HG03565 (cell line): ENCODE results near the gene MYLK4.

Experiments used
- ATAC-seq: cut with Tn5 transposase; IDR thresholded peaks from one replicate; pipeline ENCODE4 v1.9.1; 2021; ENCODE audit warnings: mild to moderate bottlenecking, moderate library complexity; ENCODE audit not compliant: unreplicated experiment

Gene MYLK4

GRCh38 chr6:2756687-2757224 is 6.0 kb upstream of the MYLK4 start:
- ATAC-seq, result no peak

GRCh38 chr6:2756241-2756640 is 5.5 kb upstream of the MYLK4 start:
- ATAC-seq, result no peak

GRCh38 chr6:2755456-2755855 is 4.7 kb upstream of the MYLK4 start:
- ATAC-seq, result no peak

GRCh38 chr6:2754911-2755310 is 4.2 kb upstream of the MYLK4 start:
- ATAC-seq, result no peak

GRCh38 chr6:2754393-2754792 is 3.7 kb upstream of the MYLK4 start:
- no peak for ATAC-seq

- ATAC-seq, result no peak
Observed at GRCh38 chr6:2753743-2754142, 3.0 kb upstream of the MYLK4 start.

GRCh38 chr6:2753110-2753489 is 2.4 kb upstream of the MYLK4 start:
- no peak for ATAC-seq

- ATAC-seq, result no peak
Observed at GRCh38 chr6:2752477-2753109, 1.9 kb upstream of the MYLK4 start.

GRCh38 chr6:2751871-2752270 is 1.1 kb upstream of the MYLK4 start:
- no peak for ATAC-seq

GRCh38 chr6:2749969-2750600 is 637 bp downstream of the MYLK4 start:
- ATAC-seq, result no peak

GRCh38 chr6:2748183-2748582 is 2.5 kb downstream of the MYLK4 start:
- ATAC-seq, result no peak

GRCh38 chr6:2746557-2747061 is 4.1 kb downstream of the MYLK4 start:
- no peak for ATAC-seq

GRCh38 chr6:2745246-2745645 is 5.5 kb downstream of the MYLK4 start:
- no peak for ATAC-seq

- no peak for ATAC-seq
Observed at GRCh38 chr6:2744778-2745177, 5.9 kb downstream of the MYLK4 start.

GRCh38 chr6:2744209-2744771 is 6.4 kb downstream of the MYLK4 start:
- no peak for ATAC-seq

GRCh38 chr6:2743280-2744208 is 7.2 kb downstream of the MYLK4 start:
- no peak for ATAC-seq

GRCh38 chr6:2741756-2742155 is 9.0 kb downstream of the MYLK4 start:
- no peak for ATAC-seq

- no peak for ATAC-seq
Observed at GRCh38 chr6:2740581-2740980, 10.1 kb downstream of the MYLK4 start.

- ATAC-seq, result no peak
Observed at GRCh38 chr6:2739335-2739734, 11.4 kb downstream of the MYLK4 start.

GRCh38 chr6:2738373-2738979 is 12.2 kb downstream of the MYLK4 start:
- no peak for ATAC-seq

GRCh38 chr6:2737885-2738284 is 12.8 kb downstream of the MYLK4 start:
- no peak for ATAC-seq
